PFSK-1 (cell line): Measurements from ENCODE around the gene FTSJ1.

Experiments used
- FOXP2 ChIP-seq: optimal IDR thresholded peaks from 2 replicates; pipeline ENCODE3; 2011; ENCODE audit warnings: borderline replicate concordance, control low read depth, inconsistent platforms; ENCODE audit not compliant: insufficient read depth; ENCODE audit errors: extremely low read length, extremely low read depth
- POLR2AphosphoS5 ChIP-seq: IDR thresholded peaks from 2 replicates; pipeline ENCODE4 v1.6.1; 2012; ENCODE audit warnings: low read depth, mild to moderate bottlenecking, control low read depth, low read length, moderate library complexity
- REST ChIP-seq, 2 experiments: IDR thresholded peaks; 2 replicates each; pipeline versions ENCODE4 v1.6.1 to v1.8.0; 2011 to 2012; ENCODE audit warnings: low read depth in 2 of 2, low read length in 2 of 2, control low read depth in 1 of 2, inconsistent platforms in 1 of 2, mild to moderate bottlenecking in 1 of 2, moderate library complexity in 1 of 2; ENCODE audit not compliant: insufficient read depth in 1 of 2
- SIN3A ChIP-seq: IDR thresholded peaks from 2 replicates; pipeline ENCODE4 v1.6.1; 2012; ENCODE audit warnings: mild to moderate bottlenecking, low read length, moderate library complexity, borderline replicate concordance; ENCODE audit not compliant: insufficient read depth
- TAF1 ChIP-seq: IDR thresholded peaks from 2 replicates; pipeline ENCODE4 v1.6.1; 2012; ENCODE audit warnings: low read length, control low read depth, borderline replicate concordance; ENCODE audit not compliant: insufficient read depth

The FTSJ1 gene

GRCh38 chrX:48470110-48470832 is 5.7 kb upstream of the FTSJ1 start, which contains the start of gene SLC38A5:
TSS of gene SLC38A5 (minus strand) at chrX:48470260. CDS start at chrX:48467924, 2,336 bp downstream.
- TF ChIP-seq FOXP2 (no peak), REST (IDR thresholded peaks at IDR 0.05; ENCODE audit: insufficient read depth in 1 of 2, low read depth in 2 of 2, low read length in 2 of 2) (no peak), SIN3A (no peak), TAF1 (no peak), POLR2AphosphoS5 (no peak)

GRCh38 chrX:48470833-48471118 is 5.2 kb upstream of the FTSJ1 start:
- TF ChIP-seq TAF1 (no peak), POLR2AphosphoS5 (no peak), FOXP2 (no peak), REST (IDR thresholded peaks at IDR 0.05; ENCODE audit: insufficient read depth in 1 of 2, low read depth in 2 of 2, low read length in 2 of 2) (no peak), SIN3A (no peak)

GRCh38 chrX:48471504-48471903 is 4.5 kb upstream of the FTSJ1 start:
- TF ChIP-seq SIN3A (no peak), REST (IDR thresholded peaks at IDR 0.05; ENCODE audit: insufficient read depth in 1 of 2, low read depth in 2 of 2, low read length in 2 of 2) (no peak), POLR2AphosphoS5 (no peak), TAF1 (no peak), FOXP2 (no peak)

- TF ChIP-seq TAF1, result no peak
- no peak for TF ChIP-seq POLR2AphosphoS5
- TF ChIP-seq SIN3A, result no peak
- TF ChIP-seq FOXP2, result no peak
- TF ChIP-seq REST (IDR thresholded peaks at IDR 0.05; ENCODE audit: insufficient read depth in 1 of 2, low read depth in 2 of 2, low read length in 2 of 2), result no peak
These were observed 3.8 kb upstream of the FTSJ1 start for GRCh38 chrX:48472225-48472624.
